RWPE1 (cell line): ENCODE data around the gene MYO5B.

Experiments used
- CTCF ChIA-PET: fragments of 350-600 bp; sonication (Branson Sonifier 250); formaldehyde crosslinking; extraction: SDS; loops from one replicate; lab custom pipeline; 2021; lab: Yijun Ruan, JAX
- POLR2A ChIA-PET: fragments of 400-600 bp; formaldehyde crosslinking; extraction: SDS; loops from one replicate; lab custom pipeline; 2020; ENCODE audit warnings: antibody characterized with exemption; ENCODE audit not compliant: low non-redundant PET; lab: Yijun Ruan, JAX
- DNase-seq: peaks from one replicate; pipeline ENCODE4 v3.0.0; 2012; ENCODE audit warnings: low spot score
- H3K27ac ChIP-seq: fragments of 450-650 bp; 2 replicates; pipeline ENCODE4 v1.5.1; 2017
- CTCF ChIP-seq: fragments of 450-650 bp; conservative IDR thresholded peaks from 2 replicates; pipeline ENCODE4 v1.5.1; 2017; ENCODE audit warnings: low read depth, mild to moderate bottlenecking

The MYO5B gene

GRCh38 chr18:50065527-50065926 is 129.4 kb downstream of the MYO5B start:
- no peak for TF ChIP-seq CTCF
- no peak overlapping the region for H3K27ac ChIP-seq
- CTCF ChIA-PET, result no interaction called here
- POLR2A ChIA-PET, result no interaction called here
- DNase-seq, result no peak

GRCh38 chr18:50065039-50065438 is 129.9 kb downstream of the MYO5B start:
- DNase-seq, result no peak
- POLR2A ChIA-PET, result no interaction called here
- TF ChIP-seq CTCF, result no peak
- H3K27ac ChIP-seq, result no peak overlapping the region
- CTCF ChIA-PET, result no interaction called here

- DNase-seq, result no peak
- no peak for TF ChIP-seq CTCF
- no peak overlapping the region for H3K27ac ChIP-seq
- ChIA-PET CTCF (no interaction called here), POLR2A (no interaction called here)
Measured at GRCh38 chr18:50061876-50062517, 132.9 kb downstream of the MYO5B start.

- no peak for DNase-seq
- no peak for TF ChIP-seq CTCF
- ChIA-PET POLR2A (no interaction called here), CTCF (interaction anchor here (0.6 kb wide), 2 partner anchors 17 to 134 kb away, joined by 3 to 4 read pairs; partner anchors contain the start of gene MYO5B)
- H3K27ac ChIP-seq, result no peak overlapping the region
Measured at GRCh38 chr18:50060822-50061221, 134.1 kb downstream of the MYO5B start.

GRCh38 chr18:50058731-50059130 is 136.2 kb downstream of the MYO5B start:
- CTCF ChIA-PET, result no interaction called here
- POLR2A ChIA-PET, result no interaction called here
- DNase-seq, result no peak
- no peak overlapping the region for H3K27ac ChIP-seq
- TF ChIP-seq CTCF, result no peak

GRCh38 chr18:50057009-50057408 is 137.9 kb downstream of the MYO5B start:
- no peak for DNase-seq

More at GRCh38 chr18:50057009-50057408, 137.9 kb downstream of the MYO5B start:
- ChIA-PET POLR2A (interaction anchor here (0.7 kb wide), 1 partner anchor 183 kb away, joined by 3 read pairs; no protein-coding TSS in a partner anchor), CTCF (interaction anchor here (0.6 kb wide), 1 partner anchor 420 kb away, joined by 3 read pairs; no protein-coding TSS in a partner anchor)
- TF ChIP-seq CTCF, result no peak
- H3K27ac ChIP-seq, result no peak overlapping the region
